ENCODE data around the gene TBX5.

Gene TBX5

DNA sequence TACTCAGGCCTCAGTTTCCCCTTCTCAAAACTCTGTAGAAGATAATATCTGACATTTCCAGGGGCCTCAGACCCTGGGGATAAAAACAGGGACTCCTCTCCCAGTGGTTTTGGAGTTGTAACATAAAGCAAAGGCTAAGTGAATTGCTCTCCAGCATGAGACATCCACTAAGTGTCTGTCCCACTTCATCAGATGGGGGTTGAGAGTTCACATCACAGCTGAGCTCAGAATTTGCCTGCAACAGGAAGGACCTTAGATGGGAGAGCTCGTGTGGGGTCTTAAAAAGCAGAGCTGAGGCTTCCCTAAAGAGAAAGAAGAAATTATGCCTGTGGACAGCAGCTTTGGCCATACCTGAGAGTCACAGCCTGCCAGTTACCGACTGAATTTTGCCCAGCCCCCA, 61.1 kb downstream of the TBX5 start:
- Mint-ChIP-seq H3K4me3 (no peak overlapping the region), H3K27ac (no peak overlapping the region), H3K9me3 (peaks cover 0 to 3% of the 10 kb centered on the region in 2 donors), H3K36me3 (no peaks in the 10 kb centered on the region), H3K27me3 (no peaks in the 10 kb centered on the region), H3K4me1 (no peaks in the 10 kb centered on the region)
- ATAC-seq (replicated peaks): no peak
- DNase-seq: no peak

DNA sequence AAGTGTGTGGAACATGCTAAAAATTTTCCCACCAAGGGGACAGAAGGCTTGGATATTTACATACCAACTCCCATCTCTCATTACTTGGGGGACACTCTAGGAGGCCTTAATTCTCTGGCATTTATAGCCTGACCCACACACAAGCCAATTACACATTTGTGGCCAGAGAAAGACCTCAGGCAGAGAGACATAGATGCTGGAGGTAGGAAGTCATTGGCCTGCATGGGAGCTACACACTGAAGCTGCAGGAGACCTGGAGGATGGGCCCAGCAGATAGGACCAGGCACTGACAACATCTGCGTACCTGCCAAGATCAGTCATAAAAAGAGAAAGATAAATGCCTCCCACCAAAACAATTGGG, 61.7 kb downstream of the TBX5 start:
- Mint-ChIP-seq H3K36me3 (no peaks in the 10 kb centered on the region), H3K4me3 (no peak overlapping the region), H3K9me3 (peaks cover 0 to 3% of the 10 kb centered on the region in 2 donors), H3K4me1 (no peaks in the 10 kb centered on the region), H3K27me3 (no peaks in the 10 kb centered on the region), H3K27ac (no peak overlapping the region)
- no peak for ATAC-seq (replicated peaks)
- DNase-seq: no peak

DNA sequence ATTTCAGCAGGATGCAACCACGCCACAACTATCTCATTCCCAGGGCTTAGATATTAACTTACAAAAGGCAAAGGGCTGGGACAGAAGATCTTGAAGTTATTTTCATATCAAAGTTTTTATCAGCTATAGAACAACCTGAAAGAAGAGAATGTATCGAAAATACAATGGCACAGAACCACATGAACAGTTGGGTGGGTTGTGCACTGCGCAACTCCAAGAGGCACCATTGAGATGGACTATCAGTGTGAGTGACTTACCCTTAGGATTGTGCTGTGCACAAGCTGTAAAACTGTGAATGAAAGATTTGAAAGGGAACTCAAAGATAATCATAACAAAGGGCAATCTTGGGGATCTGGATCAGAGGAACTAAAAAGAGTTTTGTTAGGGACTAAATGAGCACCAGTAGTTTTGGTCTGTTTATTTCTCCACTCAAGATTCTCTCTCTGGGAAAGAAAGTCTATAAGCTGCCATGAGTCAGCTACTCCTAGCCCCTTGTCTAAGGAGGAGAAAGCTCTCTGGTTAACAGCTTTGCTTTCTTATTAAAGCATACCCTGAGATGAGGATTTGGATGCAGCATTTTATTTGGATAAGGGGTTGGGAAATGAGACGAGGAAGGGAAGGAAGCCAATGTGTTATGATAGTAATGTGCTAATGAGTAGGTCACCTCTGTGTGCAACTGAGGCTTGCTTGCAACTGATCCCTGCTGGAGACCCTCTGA, 62.2 kb downstream of the TBX5 start:
- Mint-ChIP-seq H3K36me3 (no peaks in the 10 kb centered on the region), H3K4me1 (no peaks in the 10 kb centered on the region), H3K9me3 (peaks cover 0 to 3% of the 10 kb centered on the region in 2 donors), H3K27ac (no peak overlapping the region), H3K27me3 (no peaks in the 10 kb centered on the region), H3K4me3 (no peak overlapping the region)
- ATAC-seq (replicated peaks): no peak
- DNase-seq: no peak

DNA sequence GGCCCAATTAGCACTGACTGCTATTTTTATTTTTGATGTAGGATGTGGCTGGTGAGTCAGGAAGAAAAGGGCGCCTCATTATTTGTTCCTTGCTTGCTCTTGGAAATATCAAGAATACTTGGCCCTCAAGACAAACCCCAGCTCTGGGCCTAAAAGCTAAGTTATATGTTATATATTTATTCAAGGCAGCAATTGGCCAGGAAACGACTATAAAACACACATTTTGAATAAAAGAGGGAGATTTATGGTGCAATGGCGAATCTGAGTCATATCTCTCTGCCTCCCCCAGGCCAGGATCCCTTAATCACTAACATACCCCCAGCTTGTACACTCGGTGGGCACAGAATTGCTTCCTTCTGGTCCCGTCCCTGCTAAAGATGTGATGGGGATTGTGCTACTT, 63.3 kb downstream of the TBX5 start:
- DNase-seq: no peak
- H3K9me3 Mint-ChIP-seq: peaks cover 1 to 3% of the 10 kb centered on the region in 2 donors
- no peaks in the 10 kb centered on the region for H3K4me1 Mint-ChIP-seq
- no peaks in the 10 kb centered on the region for H3K27me3 Mint-ChIP-seq
- H3K36me3 Mint-ChIP-seq: no peaks in the 10 kb centered on the region
- ATAC-seq (replicated peaks): no peak
- H3K27ac Mint-ChIP-seq: no peak overlapping the region
- H3K4me3 Mint-ChIP-seq: no peak overlapping the region

DNA sequence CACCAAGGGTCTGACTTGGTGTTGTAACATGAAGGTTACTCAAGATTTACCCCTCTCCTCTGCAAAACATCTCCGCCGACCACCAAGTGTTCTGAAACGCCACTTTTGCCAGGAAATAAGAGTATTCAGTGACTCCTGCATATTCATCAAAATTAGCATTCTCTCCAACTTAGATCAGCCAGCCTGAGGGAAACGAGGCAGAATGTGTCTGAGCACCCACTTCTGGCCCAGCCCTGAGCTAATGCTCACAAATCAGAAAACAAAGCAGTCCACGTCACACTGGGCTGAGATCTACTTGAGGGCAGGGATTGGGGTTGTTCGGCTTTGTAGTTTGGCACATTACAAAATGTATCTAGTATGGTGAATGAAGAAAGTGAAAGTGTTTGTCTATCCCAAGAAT, 64.3 kb downstream of the TBX5 start:
- no peak for DNase-seq
- Mint-ChIP-seq H3K9me3 (peaks cover 0 to 1% of the 10 kb centered on the region in 2 donors), H3K36me3 (no peaks in the 10 kb centered on the region), H3K4me3 (no peak overlapping the region), H3K4me1 (no peaks in the 10 kb centered on the region), H3K27ac (no peak overlapping the region), H3K27me3 (peaks cover 4 to 5% of the 10 kb centered on the region in 2 donors)
- no peak for ATAC-seq (replicated peaks)

DNA sequence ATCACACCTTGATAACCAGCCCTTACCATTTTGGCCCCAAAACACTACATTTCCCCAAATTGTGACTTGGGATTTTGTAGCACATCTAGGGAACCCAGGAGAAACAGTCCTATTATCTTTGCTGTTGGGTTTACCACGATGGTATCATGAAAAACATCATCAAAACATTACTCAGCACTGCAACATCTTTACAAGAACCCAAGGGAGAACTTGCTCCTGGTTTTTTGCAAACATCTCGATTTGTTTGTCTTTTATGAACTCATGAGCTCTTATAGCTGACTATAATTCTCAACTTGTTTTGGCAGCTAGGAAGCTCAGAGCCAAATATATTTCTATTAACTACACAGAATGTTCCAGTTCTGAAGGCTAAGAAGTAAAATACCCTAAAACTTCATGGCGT, 65.7 kb downstream of the TBX5 start:
- Mint-ChIP-seq H3K27me3 (peaks cover 6 to 7% of the 10 kb centered on the region in 2 donors), H3K27ac (no peak overlapping the region), H3K9me3 (peaks cover 0 to 1% of the 10 kb centered on the region in 2 donors), H3K36me3 (no peaks in the 10 kb centered on the region), H3K4me3 (no peak overlapping the region), H3K4me1 (no peaks in the 10 kb centered on the region)
- no peak for ATAC-seq (replicated peaks)
- no peak for DNase-seq

DNA sequence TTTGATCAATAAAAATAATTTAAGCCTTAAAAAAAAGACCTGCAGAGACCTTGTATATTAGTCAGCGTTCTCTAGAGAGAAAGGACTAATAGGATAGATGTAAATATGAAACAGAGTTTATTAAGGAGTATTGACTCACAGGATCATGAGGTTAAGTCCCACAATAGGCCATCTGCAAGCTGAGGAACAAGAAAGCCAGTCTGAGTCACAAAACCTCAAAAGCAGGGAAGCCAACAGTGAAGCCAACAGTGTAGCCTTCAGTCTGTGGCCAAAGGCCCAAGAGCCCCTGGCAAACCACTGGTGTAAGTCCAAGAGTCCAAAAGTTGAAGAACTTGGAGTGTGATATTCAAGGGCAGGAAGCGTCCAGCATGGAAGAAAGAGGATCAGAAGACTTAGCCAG, 66.3 kb downstream of the TBX5 start:
- Mint-ChIP-seq H3K27ac (no peak overlapping the region), H3K4me3 (no peak overlapping the region), H3K27me3 (peaks cover 6 to 7% of the 10 kb centered on the region in 2 donors), H3K36me3 (no peaks in the 10 kb centered on the region), H3K4me1 (no peaks in the 10 kb centered on the region), H3K9me3 (peaks cover 0 to 1% of the 10 kb centered on the region in 2 donors)
- ATAC-seq (replicated peaks) (no peak), DNase-seq (no peak)

DNA sequence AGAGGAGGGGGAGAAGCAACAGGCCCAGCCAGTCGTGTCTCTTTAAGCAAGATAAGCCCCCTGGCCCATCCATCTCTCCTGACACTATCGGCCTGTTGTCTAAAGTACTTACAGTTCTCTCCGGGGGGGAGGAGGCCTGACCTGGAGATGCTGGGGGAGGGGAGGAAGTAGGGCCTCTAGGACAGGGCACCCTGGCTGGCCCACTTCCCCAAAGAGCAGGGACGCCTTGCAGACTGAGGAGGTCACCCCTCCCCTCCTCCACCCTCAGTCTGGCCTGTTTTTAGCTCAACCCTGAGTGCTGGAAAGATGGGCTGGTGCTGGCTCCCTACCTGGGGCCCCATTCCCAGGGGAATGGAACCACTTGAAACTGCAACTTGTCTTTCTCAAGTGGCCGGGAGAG, 70.3 kb downstream of the TBX5 start:
- H3K4me1 Mint-ChIP-seq: no peaks in the 10 kb centered on the region
- DNase-seq (no peak), ATAC-seq (replicated peaks) (no peak)
- H3K9me3 Mint-ChIP-seq: peaks cover 7 to 8% of the 10 kb centered on the region in 2 donors
- H3K27me3 Mint-ChIP-seq: peaks cover 7 to 12% of the 10 kb centered on the region in 2 donors
- H3K36me3 Mint-ChIP-seq: no peaks in the 10 kb centered on the region
- no peak overlapping the region for H3K4me3 Mint-ChIP-seq
- H3K27ac Mint-ChIP-seq: no peak overlapping the region

DNA sequence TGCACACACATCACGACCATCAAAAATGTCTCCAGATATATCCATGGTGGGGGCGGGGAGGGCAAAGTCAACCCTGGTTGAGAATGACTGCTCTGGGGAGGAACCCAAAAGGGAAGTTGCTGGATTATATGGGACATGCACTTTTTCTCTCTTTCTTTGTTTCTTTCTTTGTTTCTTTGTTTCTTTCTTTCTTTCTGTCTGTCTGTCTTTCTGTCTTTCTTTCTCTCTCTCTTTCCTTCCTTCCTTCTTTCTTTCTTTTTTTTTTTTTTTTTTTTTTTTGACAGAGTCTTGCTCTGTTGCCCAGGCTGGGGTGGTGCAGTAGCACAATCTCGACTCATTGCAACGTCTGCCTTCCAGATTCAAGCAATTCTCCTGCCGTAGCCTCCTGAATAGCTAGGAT, 71.5 kb downstream of the TBX5 start:
- peaks cover 10 to 11% of the 10 kb centered on the region in 2 donors for H3K9me3 Mint-ChIP-seq
- H3K27ac Mint-ChIP-seq: no peak overlapping the region
- H3K4me3 Mint-ChIP-seq: no peak overlapping the region

DNA sequence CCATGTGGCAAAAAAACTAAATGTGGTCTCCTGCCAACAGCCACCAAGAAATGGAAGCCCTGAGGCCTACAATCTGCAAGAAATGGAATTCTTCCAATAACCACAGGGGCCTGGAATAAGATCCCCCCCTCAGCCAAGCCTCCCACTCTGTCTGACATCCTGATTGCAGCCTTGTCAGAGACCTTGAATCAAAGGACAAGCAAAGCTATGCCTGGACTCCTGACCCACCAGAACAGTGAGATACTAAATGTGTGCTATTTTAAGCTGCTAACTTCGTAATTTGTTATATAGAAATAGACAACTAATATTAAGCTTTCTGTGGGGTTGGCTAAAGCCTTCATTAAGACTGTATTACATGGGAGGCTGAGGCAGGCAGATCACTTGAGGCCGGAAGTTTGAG, 77.7 kb downstream of the TBX5 start:
- Mint-ChIP-seq H3K4me1 (no peaks in the 10 kb centered on the region), H3K4me3 (no peak overlapping the region), H3K27ac (no peak overlapping the region), H3K9me3 (peaks cover 13 to 14% of the 10 kb centered on the region in 2 donors), H3K36me3 (no peaks in the 10 kb centered on the region), H3K27me3 (peaks cover 0 to 6% of the 10 kb centered on the region in 2 donors)
- DNase-seq: no peak
- ATAC-seq (replicated peaks): no peak

More for the DNA sequence above, 71.5 kb downstream of the TBX5 start:
- Mint-ChIP-seq H3K36me3 (no peaks in the 10 kb centered on the region), H3K4me1 (no peaks in the 10 kb centered on the region), H3K27me3 (peaks cover 7 to 12% of the 10 kb centered on the region in 2 donors)
- DNase-seq (no peak), ATAC-seq (replicated peaks) (no peak)

DNA sequence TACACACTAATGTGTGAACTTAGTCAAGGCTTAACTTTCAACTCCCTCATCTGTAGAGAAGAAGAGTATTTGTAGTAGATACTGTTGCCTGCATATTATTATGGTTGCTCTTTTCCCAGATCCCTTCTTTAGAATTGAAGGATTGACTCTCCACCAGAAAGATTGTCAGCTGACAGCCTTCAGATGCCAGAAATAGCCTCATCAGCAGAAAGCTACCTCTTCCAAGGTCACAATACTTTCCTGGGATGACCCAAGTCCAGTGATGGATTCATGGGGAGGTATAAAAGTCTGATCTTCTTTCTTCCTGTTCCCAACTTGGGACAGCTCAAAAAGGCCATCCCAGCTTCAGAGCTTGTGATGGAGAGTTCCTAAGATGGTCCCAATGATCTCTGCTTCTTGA, 78.2 kb downstream of the TBX5 start:
- Mint-ChIP-seq H3K27ac (no peak overlapping the region), H3K4me1 (no peaks in the 10 kb centered on the region), H3K4me3 (no peak overlapping the region), H3K9me3 (peaks cover 13 to 14% of the 10 kb centered on the region in 2 donors), H3K36me3 (no peaks in the 10 kb centered on the region), H3K27me3 (peaks cover 0 to 6% of the 10 kb centered on the region in 2 donors)
- no peak for DNase-seq
- no peak for ATAC-seq (replicated peaks)

DNA sequence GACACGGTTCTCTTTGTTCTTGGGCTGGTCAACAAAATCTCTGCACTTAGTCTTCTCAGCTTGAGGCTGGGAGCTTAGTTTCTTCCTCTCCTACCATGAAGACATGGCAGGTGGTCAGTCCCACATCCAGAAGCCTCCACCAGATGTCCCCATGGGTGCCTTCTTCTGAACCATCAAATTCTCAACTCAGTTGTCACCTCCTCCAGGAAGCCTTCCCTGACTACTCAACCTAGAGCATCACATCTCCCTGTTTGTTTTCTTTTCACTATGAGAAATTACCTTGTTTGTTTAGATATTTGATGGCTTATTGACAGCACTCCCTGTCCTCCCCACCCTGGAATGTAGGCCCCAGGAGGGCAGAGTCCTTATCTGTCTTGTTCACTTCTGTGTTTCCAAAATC, 84.4 kb downstream of the TBX5 start:
- no peak overlapping the region for H3K27ac Mint-ChIP-seq
- no peaks in the 10 kb centered on the region for H3K4me1 Mint-ChIP-seq
- no peak for ATAC-seq (replicated peaks)
- H3K27me3 Mint-ChIP-seq: no peaks in the 10 kb centered on the region
- no peak overlapping the region for H3K4me3 Mint-ChIP-seq
- peaks cover 0 to 3% of the 10 kb centered on the region in 2 donors for H3K9me3 Mint-ChIP-seq
- no peaks in the 10 kb centered on the region for H3K36me3 Mint-ChIP-seq
- no peak for DNase-seq

DNA sequence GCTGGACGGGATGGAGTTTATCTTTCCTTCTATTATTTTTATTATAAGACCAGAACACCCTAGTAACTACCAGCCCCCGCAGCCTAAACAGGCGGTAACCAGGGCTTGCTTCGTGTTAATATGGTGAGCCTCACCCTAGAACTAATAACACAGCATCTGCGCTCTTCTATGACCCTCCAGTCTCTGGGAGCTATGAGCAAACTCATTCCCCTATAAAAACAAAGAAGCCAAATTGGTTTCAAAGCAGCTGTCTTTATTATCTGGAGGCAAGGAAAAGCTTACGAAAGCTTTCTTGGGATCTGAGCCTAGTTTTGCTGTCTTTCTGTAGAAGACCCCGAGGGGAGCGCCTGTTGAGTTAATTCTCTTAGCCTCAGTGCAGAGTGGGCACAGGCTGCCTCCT, 85.0 kb downstream of the TBX5 start:
- no peaks in the 10 kb centered on the region for H3K27me3 Mint-ChIP-seq
- H3K27ac Mint-ChIP-seq: no peak overlapping the region
- peaks cover 0 to 3% of the 10 kb centered on the region in 2 donors for H3K9me3 Mint-ChIP-seq
- no peaks in the 10 kb centered on the region for H3K4me1 Mint-ChIP-seq
- ATAC-seq (replicated peaks): no peak
- H3K36me3 Mint-ChIP-seq: no peaks in the 10 kb centered on the region
- H3K4me3 Mint-ChIP-seq: no peak overlapping the region
- DNase-seq: no peak

DNA sequence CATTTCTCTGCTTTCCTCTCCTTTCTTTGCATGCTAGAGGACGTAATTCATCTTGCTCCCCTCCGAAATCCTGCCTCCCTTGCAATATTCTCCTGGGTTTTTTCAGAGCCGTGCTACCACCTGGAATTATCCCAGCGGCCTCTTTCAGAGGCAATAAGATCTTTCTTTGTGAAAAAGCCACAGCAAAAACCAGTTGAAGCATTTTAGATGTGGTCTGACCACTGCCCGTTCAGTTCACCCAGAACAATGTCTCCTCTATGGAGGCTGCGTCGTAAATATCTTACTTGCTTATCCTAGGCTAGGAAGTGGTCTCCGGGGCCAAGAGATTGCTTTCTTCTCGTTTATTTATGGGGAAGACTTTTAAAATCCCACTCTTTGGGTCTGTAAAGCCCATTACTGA, 85.8 kb downstream of the TBX5 start:
- Mint-ChIP-seq H3K4me1 (no peaks in the 10 kb centered on the region), H3K9me3 (peaks cover 0 to 3% of the 10 kb centered on the region in 2 donors), H3K27me3 (no peaks in the 10 kb centered on the region), H3K27ac (no peak overlapping the region), H3K36me3 (no peaks in the 10 kb centered on the region), H3K4me3 (no peak overlapping the region)
- DNase-seq (no peak), ATAC-seq (replicated peaks) (no peak)

DNA sequence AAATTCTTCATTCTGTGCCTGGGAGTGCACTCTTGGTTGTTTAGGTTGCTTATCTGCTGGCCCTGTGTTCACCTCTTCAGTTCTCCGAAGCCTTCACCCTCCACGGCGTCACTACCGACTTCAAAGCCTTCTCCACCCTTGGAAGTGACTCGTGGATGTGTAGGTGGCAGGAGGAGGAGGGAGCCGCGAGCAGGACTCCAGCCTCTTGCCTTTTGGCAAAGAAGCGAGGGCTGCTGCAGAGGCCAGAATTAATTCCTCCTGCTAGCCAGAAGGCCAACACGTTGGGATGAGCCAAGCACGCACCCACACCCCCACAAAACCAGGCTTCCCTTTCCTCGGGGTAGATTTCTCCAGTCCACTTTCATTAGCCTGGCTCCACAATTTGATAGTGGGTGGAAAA, 86.5 kb downstream of the TBX5 start:
- DNase-seq (no peak), ATAC-seq (replicated peaks) (no peak)
- no peaks in the 10 kb centered on the region for H3K27me3 Mint-ChIP-seq
- no peak overlapping the region for H3K4me3 Mint-ChIP-seq
- no peaks in the 10 kb centered on the region for H3K36me3 Mint-ChIP-seq
- no peaks in the 10 kb centered on the region for H3K4me1 Mint-ChIP-seq
- H3K27ac Mint-ChIP-seq: no peak overlapping the region
- peaks cover 0 to 3% of the 10 kb centered on the region in 2 donors for H3K9me3 Mint-ChIP-seq

DNA sequence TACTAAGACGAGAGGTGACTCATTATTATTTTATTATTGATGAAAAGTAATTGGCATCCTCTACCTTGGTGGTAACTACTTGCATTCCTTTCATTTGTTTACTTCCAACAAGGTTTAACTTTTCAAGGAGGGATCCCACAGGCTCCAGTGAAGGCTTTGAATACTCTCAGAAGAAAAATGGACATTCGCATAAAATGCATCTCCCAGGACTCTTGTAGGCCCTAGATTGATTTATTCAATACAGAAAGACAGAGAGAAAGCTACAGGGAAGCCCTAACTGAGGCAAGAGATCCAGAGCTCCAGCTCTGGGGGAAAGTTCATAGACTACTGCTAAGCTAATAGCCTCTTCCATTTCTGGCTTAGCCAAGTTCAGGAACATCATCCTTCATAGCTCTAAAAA, 87.0 kb downstream of the TBX5 start:
- Mint-ChIP-seq H3K27ac (no peak overlapping the region), H3K4me3 (no peak overlapping the region), H3K9me3 (peaks cover 0 to 3% of the 10 kb centered on the region in 2 donors), H3K36me3 (no peaks in the 10 kb centered on the region), H3K4me1 (no peaks in the 10 kb centered on the region), H3K27me3 (no peaks in the 10 kb centered on the region)
- DNase-seq (no peak), ATAC-seq (replicated peaks) (no peak)

Measured in stimulated activated naive B cell treated with anti-CD40 and anti-IgM and Interleukin-4, amounts not matched to agents 10 μg/mL and 1 μg/mL and 100 μg/mL, for 72 hours (primary cell).